Activated CD4-positive, alpha-beta T cell treated with anti-CD3 and anti-CD28 coated beads, Interleukin-2, Interleukin-6, amounts not matched to agents 100 ng/mL and 50 ng/mL, durations not matched to agents 16 hours and 8 hours (primary cell): ENCODE measurements around the gene SMC6.

Experiments used
- DNase-seq: peaks from one replicate; pipeline ENCODE4 v3.0.0-alpha.2; 2020

Gene SMC6

GRCh38 chr2:17615147-17615546 is 138.5 kb downstream of the SMC6 start:
- DNase-seq, result no peak

GRCh38 chr2:17614174-17614930 is 139.3 kb downstream of the SMC6 start:
- DNase-seq, result no peak
